Activated CD4-positive, alpha-beta T cell treated with anti-CD3 and anti-CD28 coated beads, Interleukin-2, amount 50 U/mL, for 16 hours (primary cell): ENCODE measurements around the gene ZSCAN4.

Source experiments
- DNase-seq: peaks from one replicate; pipeline ENCODE4 v3.0.0-alpha.2; 2020

The ZSCAN4 gene

GRCh38 chr19:57682226-57682766 is 13.6 kb downstream of the ZSCAN4 start:
- no peak for DNase-seq

DNA sequence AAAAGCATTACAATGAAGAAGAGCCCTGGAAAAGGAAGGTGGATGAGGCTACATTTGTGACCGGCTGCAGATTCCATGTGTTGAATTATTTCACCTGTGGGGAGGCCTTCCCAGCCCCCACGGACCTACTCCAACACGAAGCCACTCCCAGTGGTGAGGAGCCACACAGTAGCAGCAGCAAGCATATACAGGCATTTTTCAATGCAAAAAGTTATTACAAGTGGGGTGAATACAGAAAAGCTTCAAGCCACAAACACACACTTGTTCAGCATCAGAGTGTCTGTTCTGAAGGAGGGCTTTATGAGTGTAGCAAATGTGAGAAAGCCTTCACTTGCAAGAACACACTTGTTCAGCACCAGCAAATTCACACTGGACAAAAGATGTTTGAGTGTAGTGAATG is 18.0 kb downstream of the ZSCAN4 start:
- DNase-seq: no peak

GRCh38 chr19:57687363-57688010 is 18.8 kb downstream of the ZSCAN4 start:
- DNase-seq: no peak

GRCh38 chr19:57688011-57688763 is 19.5 kb downstream of the ZSCAN4 start:
- DNase-seq: no peak

- DNase-seq: no peak
Measured at GRCh38 chr19:57689750-57690149, 21.0 kb downstream of the ZSCAN4 start.

DNA sequence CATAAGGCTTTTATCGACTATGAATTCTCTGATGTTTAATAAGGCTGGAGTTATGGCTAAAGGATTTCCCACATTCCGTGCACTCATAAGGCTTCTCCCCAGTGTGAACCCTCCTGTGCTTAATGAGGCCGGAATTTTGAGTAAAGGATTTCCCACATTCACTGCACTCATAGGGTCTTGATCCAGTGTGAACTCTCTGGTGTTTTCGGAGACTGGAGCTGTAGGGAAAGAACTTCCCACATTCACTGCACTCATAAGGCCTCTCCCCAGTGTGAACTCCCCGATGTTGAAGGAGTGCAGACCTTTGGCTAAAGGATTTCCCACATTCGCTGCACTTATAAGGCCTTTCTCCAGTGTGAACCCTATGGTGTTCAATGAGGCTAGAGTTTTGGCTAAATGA is 32.9 kb downstream of the ZSCAN4 start:
- DNase-seq: no peak

GRCh38 chr19:57706346-57706745 is 37.6 kb downstream of the ZSCAN4 start:
- DNase-seq: no peak

DNA sequence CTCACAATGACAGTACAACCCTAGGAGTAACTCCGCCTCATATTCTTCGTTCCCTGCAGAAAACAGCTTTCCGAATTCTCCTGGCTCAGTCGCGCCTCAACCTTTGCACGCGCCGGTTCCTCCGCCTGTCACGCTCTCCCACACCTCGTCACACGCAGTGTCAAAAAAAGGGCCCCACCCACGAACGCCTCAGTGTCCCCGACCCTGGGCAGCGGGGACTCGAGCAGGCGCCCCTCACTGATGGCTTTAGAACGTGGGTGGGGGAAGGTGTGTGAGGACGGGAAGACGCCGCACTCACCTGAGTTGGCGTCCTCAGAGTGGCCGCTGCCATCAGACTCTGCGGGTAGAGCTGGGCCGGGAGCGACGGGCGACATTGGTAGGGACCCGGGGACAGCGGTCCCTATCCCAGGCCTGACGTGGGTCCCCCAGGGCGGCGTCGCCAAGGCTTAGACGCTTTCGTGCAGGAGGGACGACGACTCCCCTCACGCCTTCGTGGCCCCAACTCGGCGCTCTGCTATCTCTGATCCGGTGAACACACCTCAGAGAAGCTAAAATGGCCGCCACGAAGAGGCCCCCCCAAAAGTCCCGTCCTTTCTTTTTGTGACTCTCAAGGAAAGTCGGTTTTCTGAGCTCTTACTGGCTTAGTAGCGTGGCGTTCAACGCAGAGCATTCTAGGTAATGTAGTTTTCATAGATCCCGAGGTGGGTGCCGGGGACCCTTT is 40.1 kb downstream of the ZSCAN4 start, which contains the start of gene ZNF154:
Gene ZNF154, minus strand, starts transcription at position 564 of the 721 bp plus-strand sequence. Its CDS starts 233 bp downstream, at position 331.
- peak; percentile 17 for DNase-seq

- no peak for DNase-seq
Measured at GRCh38 chr19:57709616-57710015, 40.9 kb downstream of the ZSCAN4 start.

GRCh38 chr19:57712222-57712621 is 43.5 kb downstream of the ZSCAN4 start:
- DNase-seq: no peak

DNA sequence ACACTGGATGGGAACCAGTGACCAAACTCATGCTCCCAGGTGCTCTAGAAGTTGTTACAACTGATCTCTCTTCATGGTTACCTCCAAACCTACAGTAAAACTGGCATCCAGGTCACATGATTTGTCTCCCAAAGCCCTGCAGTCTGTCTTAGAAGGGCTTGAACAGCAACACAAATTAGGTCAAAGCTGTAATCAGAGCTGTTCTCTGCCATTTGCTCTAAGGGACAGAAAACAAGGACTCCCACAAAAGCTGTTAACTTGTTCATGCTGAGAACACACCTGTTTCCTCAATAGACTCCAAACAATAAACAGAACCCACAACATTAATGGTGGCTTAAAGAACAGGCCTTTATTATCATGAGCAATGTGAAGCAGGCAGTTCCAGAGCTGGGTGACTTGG is 50.7 kb downstream of the ZSCAN4 start:
- DNase-seq: no peak

DNA sequence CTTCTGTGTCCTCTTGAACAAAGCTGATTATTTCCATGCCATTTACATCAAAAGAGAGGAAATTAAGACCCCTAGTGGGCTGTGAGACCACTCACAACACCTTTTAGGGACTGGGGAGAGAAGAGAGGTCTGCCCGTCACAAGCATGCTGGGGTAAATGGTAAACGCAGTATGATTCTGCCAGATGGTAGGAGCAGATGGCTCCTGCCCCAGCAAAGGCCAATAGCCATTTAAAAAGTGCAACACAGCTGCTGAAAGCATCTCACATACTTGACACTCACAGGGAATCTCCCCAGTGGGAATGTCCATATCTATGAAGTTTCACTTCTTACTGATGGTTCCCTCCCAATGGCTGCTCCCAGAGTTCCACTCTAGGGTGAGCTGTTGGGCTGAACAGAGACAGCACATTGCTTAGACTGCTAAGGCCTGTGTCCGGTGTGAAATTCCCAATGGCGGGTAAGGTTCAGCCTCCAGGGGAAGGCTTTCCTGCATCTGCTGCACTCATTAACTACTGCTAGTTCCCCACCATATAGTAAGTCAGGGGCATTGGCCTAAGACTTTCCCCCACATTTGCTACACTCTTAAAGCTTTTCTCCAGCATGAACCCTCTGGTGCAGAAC is 51.3 kb downstream of the ZSCAN4 start:
- no peak for DNase-seq

DNA sequence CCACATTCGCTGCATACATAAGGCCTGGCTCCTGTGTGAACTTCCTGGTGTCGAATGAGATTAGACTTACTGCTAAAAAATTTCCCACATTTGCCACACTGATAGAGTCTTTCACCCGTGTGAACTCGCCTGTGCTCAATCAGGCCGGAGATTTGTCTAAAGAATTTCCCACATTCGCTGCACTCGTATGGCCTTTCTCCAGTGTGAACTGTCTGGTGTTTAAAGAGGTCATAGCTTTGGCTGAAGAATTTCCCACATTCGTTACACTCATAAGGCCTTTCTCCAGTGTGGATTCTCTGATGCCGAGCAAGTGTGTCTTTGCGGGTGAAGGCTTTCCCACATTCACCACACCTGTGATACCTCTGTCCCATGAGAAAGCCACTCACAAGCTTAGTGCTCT is 52.1 kb downstream of the ZSCAN4 start:
- no peak for DNase-seq
